Stimulated activated CD8-positive, alpha-beta memory T cell treated with anti-CD3 and anti-CD28 coated beads, Interleukin-12 subunit alpha, Interleukin-12 subunit beta, amount 100 ng/mL, for 1 hour (primary cell): ENCODE results near the gene INPP5F.
"Not testable (repeated sequence)": the region's sequence is repeated elsewhere in the genome, so short reads cannot be mapped to it uniquely, and the experiment has no call there.

Source experiments
- DNase-seq: peaks from one replicate; pipeline ENCODE4 v3.0.0-alpha.2; 2020; ENCODE audit warnings: low read depth

Gene INPP5F

GRCh38 chr10:119707331-119707730 is 18.5 kb upstream of the INPP5F start:
- not testable (repeated sequence) for DNase-seq

DNA sequence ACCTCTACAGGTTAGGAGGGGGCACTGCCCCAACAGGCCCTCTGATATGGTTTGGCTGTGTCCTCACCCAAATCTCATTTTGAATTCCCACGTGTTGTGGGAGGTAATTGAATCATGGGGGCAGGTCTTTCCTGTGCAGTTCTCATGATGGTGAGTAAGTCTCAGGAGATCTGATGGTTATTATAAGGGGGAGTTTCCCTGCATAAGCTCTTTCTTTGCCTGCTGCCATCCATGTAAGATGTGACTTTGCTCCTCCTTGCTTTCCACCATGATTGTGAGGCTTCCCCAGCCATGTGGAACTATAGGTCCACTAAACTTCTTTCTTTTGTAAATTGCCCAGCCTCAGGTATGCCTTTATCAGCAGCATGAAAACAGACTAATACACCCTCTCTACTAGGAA is 14.9 kb upstream of the INPP5F start:
- DNase-seq, result not testable (repeated sequence)

DNA sequence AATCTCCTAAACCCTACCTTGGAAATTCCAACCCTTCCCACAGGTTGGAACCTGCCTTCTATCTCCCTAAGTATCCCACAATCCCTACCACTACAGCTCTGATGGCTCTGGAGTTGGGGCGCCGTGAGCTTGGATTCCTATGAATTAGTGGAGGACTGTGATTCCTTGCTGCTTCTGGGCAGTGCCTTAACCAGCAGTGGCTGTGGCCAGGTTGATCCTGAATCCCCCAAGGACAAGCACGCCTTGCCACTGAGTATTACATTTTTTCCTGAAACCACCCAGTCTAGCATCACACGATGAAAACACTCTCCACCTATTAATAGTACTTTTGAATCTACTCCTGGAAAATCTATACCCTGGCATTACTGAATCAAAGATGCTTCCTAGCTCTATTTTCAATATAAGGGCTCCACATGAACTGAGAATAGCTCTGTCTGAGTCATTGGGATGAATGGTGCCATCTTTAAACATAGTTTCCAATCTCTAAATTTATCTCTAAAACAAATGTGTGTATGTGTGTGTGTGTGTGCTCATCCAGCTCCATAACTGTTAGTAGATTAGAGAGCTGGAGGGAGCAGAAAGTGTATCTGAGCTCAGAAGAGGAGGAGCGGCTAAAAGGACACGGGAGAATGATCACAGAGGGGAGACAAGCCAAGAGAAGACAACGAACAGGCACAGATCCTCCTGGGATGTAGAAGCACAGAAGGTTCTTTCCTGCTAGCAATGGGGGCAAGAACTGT is 11.9 kb upstream of the INPP5F start:
- DNase-seq, result no peak

- no peak for DNase-seq
Measured at GRCh38 chr10:119714484-119714816, 11.4 kb upstream of the INPP5F start.

- DNase-seq, result no peak
Measured at GRCh38 chr10:119715628-119716505, 10.0 kb upstream of the INPP5F start.

GRCh38 chr10:119723161-119723560 is 2.7 kb upstream of the INPP5F start:
- DNase-seq, result no peak

- DNase-seq, result no peak
Measured at GRCh38 chr10:119723624-119724023, 2.2 kb upstream of the INPP5F start.

DNA sequence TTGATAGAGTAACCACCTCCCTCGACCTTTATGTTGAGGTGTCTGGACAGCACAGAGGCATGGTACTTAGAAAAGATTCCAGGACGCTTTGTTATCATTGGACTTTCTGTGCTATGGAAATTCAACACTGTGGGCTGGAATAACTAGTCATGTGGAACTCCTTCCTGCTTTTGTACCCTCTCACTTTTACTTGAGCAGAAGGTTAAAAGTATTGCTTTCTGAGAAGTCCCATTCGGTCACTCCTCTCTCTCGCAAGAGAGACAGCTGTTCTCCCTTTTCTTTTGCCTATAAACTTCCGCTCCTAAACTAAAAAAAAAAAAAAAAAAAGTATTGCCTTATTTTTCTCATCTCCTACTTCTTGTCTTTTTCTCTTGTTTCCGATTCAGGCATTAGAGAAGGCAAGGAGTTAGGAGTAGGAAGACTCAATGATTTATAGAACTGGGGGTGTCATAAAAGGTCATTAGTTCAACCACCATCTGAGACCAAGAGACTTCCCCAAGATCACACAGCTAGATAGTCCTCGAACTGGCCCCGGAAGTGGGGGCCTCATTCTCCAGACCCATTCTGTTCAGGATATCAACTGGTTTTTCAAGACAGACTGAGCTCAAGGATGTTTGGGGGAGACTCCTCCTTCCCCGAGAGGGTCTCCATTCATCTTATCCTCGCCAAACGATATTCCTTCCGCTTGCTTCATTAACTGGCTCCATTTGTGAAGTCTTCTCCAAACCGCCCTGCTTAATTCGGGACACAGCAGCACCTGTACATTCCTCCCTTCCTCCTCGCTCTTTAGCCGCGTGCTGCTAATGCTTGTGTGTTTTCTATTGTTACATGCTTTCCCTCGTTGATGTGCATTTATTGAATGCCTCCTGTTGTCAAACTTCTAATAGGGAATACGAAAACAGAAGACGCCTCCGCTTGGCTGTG is 995 bp upstream of the INPP5F start:
- no peak for DNase-seq

- DNase-seq, result no peak
Measured at GRCh38 chr10:119725517-119725827, 378 bp upstream of the INPP5F start.

DNA sequence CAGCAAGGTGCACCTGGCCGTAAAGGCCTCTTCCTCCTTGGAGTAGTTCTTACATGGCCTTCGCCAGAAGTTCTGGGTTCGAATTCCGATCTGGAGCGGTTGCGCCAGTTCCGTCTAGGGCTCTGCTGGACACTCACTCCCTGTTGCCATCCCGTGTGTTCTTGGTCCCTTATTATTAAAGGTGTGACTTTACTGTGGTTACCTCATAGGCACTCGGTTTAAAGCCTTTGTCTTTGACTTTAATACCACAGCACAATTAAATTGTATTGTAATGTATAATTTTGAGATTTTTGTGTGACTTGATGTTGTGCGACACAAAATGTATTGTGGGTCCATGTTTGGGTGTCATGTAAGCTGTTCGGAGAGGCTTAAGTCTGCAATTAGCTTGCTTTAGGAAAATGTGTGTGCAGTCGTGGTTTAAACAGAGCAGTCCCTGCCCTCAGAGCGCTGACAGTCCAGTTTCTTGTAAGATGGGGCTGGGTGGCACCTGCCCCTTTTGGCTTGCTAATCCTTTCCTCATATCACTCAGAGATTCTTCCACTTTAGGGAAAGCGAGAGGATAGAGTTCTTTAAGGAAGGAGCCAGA is 919 bp downstream of the INPP5F start:
- no peak for DNase-seq

DNA sequence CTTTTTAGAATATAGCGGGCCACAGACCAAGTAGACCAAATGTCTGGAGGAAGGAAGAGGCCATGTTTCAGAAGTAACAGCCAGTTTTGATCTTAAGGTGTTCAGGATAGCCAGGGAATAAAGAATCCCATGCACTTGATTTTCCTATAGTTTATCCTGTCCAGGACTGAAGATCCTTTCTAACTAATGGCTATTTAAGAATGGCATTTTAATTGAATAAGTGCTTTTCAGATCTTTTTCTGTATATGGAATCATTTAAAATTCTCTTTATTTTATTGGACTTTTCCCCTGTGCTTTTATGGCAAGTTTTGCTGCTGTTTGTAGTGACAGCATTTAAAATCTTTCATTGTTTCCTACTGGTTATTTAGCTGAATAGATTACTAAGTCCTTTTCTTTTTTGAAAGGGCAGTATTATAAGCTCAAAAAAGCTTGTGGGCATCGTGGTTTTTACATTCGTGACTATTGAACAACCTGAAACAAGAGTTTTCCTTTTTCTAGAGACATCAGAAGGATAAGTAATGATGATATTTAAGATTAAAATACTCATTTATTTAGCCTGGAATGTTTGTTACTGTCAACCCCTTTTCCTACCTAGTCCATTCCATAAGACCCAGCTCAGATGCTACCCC is 2.4 kb downstream of the INPP5F start:
- DNase-seq, result no peak

GRCh38 chr10:119734396-119735332 is 8.8 kb downstream of the INPP5F start:
- no peak for DNase-seq

DNA sequence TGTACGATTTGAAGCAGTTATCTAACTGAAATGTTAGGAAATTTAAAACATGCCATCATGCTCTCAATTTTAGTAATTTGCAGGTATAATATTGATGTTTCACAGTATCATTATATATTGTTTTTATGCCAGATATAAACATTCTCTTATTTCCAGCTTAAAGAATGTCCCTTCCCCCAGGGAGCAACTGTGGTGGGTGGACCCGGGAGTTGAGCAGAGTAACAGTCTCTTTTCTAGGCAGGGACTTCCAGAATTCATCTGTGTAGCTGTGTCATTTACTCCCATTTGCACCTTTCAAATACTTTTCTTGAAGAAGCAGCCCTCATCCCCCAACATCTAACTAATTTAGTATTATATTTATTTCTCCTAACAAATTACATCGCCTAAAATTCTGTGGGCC is 9.6 kb downstream of the INPP5F start:
- no peak for DNase-seq

DNA sequence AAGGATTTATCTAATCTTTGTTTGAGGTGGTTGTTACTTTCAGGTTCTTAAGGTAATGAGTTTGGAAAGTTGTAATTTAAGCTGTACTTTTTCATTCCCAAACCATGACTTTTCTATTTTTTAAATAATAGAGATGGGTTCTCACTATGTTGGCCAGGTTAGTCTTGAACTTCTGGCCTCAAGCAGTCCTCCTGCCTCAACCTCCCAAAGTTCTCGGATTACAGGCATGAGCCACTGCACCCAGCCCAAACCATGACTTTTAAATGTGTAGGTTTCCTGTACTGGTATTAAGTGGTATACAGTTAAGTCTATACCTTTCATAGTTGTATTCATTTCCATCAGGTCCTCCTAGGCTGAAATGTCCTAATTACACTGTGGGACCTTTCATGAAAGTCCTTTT is 10.4 kb downstream of the INPP5F start:
- DNase-seq, result no peak

- no peak for DNase-seq
Measured at GRCh38 chr10:119737039-119737663, 11.3 kb downstream of the INPP5F start.

- no peak for DNase-seq
Measured at GRCh38 chr10:119737823-119738222, 12.0 kb downstream of the INPP5F start.

GRCh38 chr10:119738962-119739361 is 13.1 kb downstream of the INPP5F start:
- no peak for DNase-seq

GRCh38 chr10:119740096-119740495 is 14.2 kb downstream of the INPP5F start:
- no peak for DNase-seq

DNA sequence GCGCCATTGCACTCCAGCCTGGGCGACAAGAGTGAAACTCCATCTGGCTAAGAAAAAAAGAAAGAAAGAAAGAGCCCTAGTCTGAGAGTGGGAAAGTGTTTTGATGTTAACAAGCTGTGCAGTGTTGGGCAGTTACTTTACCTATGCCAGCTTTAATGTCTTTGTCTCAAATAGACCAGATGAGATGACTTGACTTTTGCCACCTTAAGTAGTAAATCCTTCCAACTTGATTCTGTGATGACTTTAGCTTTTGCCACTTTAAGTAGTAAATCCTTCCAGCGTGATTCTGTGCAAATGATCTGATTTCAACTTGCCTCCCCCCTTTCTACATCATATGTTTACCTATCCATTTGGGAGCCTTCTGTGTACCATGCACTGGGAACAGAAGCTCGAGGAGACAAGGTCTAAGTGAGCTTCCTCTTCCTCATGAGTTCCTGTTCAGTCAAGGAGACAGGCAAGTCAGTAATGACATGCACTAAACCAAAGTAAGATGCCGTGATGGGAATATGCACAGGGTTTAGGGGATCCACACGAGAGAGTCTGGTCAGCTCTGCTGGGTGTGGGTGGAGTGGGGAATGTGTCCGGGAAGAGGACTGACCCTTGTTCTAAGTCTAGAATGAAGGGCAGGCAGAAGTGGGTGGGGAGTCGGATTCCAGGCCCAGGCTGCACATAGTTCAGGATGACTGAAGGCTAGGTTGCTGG is 17.2 kb downstream of the INPP5F start:
- DNase-seq, result no peak
